Epithelial cell of umbilical artery (primary cell): Measurements from ENCODE around the gene PIK3CB. TPM values are rescaled to one million over a fixed set of nuclear protein-coding genes. Genes with fewer than 3 reads are reported as not detected.

Experiments used
- total RNA-seq: library from RNA; depleted of rRNA; stranded (reverse); fragments of >200 nt; gene quantifications from 2 replicates; pipeline ENCODE4 v1.2.3, GENCODE V29; 2014

PIK3CB gene
- 14.1 and 16.9 TPM in 2 replicates for total RNA-seq

GRCh38 chr3:138834596-138835396, at the start of gene PIK3CB:
Gene PIK3CB (minus strand): TSS chr3:138834928. CDS start chr3:138759343, 75,585 bp downstream.

GRCh38 chr3:138608322-138609135, 226.2 kb downstream of the PIK3CB start, which contains the start of gene FAIM:
Gene FAIM (plus strand): TSS chr3:138608771. CDS start chr3:138619727, 10,956 bp downstream.

Other genes with a start within 250 kb of the PIK3CB start
- 14.0 and 21.0 TPM in 2 replicates for gene CEP70, start 240.7 kb downstream of the PIK3CB start, total RNA-seq
- gene FAIM, start 226.2 kb downstream of the PIK3CB start, total RNA-seq, result 7.1 and 8.5 TPM in 2 replicates
- under 0.01 and 0.30 TPM in 2 replicates for gene FOXL2, start 112.2 kb upstream of the PIK3CB start, total RNA-seq
- 0.30 TPM in 1 of 2 replicates, not detected in the other for gene FOXL2NB, start 112.3 kb upstream of the PIK3CB start, total RNA-seq
- gene PRR23A, start 171.3 kb upstream of the PIK3CB start, total RNA-seq, result not detected in 2 replicates
- gene PRR23B, start 186.0 kb upstream of the PIK3CB start, total RNA-seq, result not detected in 2 replicates
- not detected in 2 replicates for gene PRR23C, start 210.0 kb upstream of the PIK3CB start, total RNA-seq